SKM-1 treated with dmso at 0.1 percent for 144 hours (cell line): ENCODE results near the gene SNAP47.

ENCODE experiments used
- DNase-seq: peaks from one replicate; lab custom pipeline; 2025; ENCODE audit not compliant: unreplicated experiment; lab: John Stamatoyannopoulos, UW

SNAP47 gene

DNA sequence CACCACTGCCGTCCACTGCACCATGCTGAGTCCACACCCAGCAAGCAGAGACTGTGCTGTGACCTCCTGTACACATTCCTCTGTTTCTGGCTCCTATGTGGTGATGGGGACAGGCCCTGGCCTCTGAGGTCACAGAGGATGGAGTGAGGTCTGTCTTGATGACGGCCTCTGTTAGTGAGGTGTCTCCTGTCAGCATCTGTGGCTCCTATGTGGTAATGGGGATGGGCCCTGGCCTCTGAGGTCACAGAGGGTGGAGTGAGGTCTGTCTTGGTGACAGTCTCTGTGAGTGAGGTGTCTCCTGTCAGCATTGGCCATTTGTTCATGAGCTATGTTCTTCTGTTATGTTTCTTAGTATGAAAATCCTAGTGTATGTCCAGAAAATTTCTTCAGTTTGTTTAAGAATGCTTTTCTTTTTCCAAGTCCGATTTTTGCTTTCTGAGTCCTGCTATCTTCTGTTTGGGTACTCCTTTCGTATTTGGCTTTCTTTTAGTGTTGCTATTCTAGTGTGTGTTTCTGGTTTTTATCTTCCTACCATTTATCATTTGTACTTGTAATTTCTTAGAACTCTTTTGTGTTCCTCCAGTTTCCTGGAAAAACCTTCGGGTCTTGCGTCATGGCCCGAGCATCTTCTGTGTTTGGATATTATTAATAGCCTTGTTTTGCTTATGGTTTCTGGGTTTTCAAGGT lies 13.4 kb downstream of the SNAP47 start:
- no peak for DNase-seq

GRCh38 chr1:227749225-227749624 lies 14.0 kb downstream of the SNAP47 start:
- no peak for DNase-seq

GRCh38 chr1:227749916-227750710 lies 14.9 kb downstream of the SNAP47 start:
- DNase-seq: no peak

DNA sequence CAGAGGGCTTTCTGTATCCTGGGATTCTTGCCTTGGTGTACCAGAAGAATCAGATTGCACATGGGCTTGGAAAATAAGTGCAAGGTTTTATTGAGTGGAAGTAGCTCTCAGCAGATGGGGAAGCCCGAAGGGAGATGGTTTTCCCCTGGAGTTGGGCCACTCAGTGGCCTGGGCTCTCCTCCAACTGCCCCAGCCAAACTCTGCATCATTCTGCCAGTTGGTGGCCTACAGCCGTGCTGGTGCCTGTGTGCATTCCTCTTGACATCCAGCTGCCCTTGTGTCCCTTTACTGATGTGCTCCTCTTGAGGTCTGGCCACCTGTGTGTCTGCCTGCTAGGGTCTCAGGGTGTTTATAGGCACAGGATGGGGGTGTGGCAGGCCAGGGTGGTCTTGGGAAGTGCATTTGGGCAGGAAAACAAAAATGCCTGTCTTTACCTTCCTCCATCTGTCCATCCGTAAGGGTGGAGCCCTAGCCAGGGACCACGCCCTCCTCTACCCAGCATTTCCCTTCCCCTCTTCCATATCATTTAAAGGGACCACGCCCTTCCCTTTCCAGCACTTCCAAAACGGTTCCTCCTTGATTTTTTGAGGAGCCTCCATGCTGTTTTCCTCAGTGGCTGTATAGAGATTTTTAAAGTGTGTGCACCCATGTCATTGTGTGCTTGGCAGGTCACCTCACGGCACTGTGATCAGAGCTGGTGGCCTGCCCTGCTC lies 18.9 kb downstream of the SNAP47 start:
- DNase-seq: no peak

DNA sequence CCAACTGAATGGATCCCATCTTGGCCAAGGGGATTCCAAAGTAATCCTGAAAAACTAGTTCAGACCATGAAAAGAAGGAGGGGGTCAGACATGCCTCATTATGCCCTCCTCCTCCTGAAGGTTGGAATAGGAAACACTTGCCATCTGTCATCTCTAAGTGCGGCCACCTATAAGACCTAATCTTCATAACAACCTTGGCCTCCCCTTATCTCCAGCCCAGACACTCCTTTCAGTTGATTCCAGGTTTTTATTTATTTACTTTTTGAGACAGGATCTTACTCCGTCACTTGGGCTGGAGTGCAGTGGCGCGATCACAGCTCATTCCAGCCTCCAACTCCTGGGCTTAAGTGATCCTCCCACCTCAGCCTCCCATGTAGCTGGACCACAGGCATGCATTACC lies 19.7 kb downstream of the SNAP47 start:
- DNase-seq: no peak

DNA sequence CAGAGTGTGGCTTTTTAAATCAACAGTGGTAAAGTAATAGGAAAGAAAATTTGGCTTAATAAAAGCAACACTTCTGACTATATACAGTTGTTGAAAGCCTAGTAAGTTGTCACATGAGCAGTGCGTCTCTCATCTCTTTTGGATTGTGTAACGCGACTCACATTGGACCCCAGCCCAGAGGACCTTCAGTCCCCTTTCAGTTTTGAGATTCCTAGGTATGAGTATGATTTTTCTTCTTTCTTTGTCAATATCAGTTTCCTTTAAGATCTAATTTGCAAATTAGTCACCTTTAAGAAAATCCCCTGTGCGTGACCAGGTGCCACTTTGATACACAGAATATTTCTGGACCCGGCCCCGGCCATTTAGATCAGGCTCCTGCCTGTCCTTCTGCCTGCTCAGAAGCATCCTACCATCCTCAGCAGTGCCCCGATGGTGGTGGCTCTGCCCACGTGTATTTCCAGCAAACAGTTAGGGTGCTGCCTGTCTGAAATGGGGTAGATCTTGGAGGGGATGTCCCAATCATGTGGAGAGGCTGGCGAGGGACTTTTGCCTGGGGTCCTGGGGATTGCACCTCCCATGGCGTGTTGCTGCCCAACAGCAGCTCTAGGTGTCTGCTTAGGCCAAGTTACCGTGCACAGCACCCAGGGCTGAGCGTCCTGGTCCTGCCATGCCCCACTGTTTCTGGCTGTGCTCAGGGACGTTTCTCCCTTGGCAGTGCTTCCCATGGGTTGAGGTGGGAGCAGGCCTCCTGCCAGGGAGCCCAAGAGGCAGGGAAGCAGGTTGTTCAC lies 21.1 kb downstream of the SNAP47 start:
- DNase-seq: no peak

- no peak for DNase-seq
Observed at GRCh38 chr1:227757781-227758180, 22.5 kb downstream of the SNAP47 start.

DNA sequence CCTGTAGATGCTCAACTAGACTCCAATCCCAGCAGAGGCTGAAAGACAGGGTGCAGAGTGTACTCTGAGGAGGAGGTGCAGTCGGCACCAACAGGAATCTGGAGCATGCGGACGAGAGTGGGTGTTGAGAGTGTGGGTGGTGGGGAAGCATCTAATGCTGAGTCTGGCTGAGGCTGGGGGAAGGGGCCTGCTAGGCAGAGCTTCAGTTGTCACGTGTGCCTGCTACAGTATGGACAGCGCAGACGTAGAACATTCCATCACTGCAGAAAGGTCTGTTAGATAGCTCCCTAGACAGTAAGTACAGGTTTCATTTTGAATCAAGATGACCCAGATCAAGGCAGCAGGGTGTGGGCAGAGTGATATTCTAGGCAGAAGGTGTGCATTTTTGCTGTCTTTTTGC lies 23.1 kb downstream of the SNAP47 start:
- DNase-seq: no peak

DNA sequence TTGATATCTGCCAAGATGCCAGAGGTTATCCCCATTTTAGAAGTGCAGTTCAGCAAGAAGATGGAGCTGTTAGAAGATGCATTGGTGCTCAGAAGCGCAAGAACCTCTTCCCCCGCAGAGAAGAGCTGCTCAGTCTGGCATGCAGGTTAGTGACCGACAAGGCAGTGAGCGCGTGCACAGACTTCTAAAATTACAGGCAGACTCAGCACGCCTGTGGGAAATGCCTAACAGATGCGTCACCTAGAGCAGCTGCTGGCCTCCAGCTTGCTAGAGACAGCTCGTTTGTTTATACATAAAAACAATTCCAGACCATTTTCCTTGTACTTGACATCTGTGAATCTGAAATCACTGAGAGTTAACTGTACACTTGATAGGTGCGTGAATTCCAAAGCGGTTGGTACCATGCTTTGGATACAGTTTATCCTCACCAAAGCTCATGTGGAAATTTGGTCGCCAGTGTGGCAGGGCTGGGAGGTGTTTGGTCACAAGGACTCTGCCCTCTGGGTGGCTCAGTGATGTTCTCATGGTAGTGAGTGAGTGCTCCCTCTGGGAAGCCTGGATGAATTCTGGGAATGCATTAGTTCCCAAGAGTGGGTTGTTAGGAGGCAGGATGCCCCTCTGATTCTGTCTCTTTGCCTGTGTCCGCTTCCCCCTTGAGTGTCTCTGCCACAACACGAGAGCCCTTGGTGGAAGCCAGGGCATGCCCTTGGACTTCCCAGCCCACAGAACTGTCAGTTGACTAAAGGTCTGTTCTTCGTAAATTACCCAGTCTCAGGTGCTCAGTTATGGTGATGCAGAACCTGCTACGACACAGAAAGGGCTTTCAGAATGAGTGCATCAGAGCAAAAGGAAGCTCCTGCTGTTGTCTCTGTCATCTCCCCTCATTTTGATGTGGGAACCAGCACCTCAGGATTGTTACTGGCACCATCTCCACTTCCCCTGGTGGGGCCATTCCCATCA lies 24.4 kb downstream of the SNAP47 start:
- no peak for DNase-seq

DNA sequence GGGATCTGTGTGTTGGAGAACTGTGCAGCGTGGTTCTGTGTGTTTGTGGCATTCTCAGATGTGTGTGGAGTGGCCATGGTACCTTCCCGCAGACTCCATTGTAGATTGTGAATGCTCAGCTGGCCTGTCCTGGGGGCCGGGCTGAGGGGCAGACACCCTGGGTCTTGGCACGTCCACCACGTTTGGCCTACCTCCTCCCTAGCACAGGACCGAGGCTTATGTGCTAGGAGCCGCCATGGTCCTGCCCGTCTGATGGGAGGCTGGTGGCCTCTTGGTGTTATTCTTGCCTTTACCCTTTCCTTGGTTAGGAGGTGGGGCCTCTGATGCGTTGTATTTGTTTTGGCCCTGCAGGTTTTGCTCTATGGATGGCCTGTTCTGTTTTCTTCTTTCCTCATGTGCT lies 25.1 kb downstream of the SNAP47 start:
- no peak for DNase-seq

- DNase-seq: no peak
Observed at GRCh38 chr1:227761621-227762230, 26.5 kb downstream of the SNAP47 start.

DNA sequence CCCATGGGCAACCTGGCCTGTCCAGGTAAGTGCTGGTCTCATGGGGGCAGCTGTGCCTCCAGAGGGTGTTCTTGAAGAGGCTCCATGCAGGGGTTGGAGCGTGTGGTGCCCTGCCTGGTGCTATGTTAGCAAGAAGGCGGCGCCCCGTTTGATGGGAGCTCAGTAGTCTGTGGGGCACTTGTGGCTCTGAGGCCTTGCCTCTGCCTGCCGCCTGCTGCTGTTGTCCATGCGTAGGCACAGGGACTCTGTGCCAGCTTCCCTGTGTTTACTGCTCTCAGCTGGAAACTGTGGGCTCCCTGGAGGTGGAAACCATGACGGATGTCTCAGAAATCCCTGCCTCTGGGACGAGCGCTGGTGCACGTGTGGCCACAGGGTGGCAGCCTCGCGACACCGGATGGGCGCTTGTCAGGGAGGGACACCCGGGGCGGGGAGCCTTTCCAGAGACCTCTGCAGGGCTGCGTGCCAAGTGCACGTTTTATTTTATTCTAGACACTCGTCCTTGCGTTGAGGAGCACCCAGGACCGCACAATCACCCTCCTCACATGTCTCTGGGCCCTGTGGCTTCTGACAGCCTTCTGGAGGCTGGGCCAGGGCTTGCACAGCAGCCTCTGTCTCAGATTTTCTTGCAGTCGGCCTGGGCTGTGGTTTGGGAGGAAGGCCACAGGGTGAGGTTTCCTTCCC lies 27.1 kb downstream of the SNAP47 start:
- DNase-seq: peak; percentile 70

DNA sequence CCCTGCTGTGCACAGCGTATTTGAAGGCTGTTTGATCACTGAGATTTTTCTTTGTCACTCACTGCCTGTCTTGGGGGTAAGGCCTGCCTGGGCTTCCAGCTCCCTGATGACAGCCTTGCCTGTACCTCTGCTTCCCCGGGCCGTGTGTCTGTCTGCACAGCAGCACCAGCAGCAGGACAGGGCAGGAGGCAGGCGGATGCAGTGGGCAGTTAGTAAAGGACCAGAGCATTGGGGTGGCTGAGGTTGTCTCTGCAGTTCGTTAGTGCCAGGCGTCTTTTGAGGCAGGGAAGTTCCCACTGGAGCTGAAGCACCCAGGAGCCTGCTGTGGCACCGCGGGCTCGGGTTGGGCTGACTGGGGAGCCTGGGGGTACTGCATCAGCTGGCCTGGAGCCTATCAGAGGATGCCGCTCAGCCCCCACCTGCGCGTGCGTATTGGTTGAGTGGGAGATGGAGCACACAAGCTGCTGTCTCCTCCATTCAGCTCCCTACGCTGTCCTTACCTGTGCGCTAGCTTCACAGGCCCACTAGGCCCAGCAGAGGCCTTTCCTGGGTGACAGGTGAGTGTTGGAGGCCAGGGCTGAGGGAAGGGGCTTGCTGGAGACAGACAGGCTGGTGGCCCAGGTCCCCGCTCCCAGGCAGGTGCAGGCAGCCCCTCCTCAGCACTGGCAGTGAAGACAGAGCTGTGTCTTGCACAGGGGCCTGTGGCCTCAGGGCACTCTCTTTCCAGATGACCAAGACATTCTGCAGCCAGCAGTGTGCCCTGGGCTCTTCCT lies 28.2 kb downstream of the SNAP47 start:
- DNase-seq: no peak

GRCh38 chr1:227764019-227764391 lies 28.8 kb downstream of the SNAP47 start:
- no peak for DNase-seq

DNA sequence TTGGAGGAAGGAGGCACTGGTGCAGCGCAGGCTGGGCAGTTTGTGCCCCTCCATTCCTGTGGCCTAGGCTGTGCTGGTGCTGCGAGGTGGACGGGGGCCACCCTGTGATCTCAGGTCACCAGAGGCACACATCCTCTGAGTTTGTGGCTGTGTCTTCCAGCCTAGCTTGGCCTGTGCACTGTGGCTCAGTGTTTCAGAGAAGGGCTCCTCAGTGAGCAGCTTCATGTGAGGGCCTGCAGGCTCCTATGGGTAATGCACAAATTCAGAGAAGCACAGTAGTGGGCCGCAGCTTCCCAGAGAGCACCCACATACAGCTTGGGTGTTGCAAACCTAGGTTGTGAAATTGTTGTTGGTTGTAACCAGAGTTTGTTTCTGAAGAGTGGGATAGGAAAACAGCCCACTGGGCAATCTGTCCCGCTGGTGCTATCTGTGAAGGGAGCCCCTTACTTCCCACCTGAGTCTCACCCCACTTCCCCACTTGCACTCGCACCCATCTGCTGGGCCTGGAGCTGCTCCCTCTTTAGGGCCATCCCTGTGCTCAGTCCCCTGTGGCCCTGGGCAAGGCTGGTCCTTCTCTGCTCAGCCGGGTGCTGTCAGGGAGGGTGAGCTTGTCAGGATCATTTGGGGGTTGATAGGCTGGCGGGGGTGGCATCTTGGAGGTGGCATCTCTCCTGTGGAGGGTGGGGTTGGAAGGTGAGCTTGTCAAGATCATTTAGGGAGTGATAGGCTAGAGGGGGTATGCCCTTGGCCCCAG lies 30.2 kb downstream of the SNAP47 start:
- no peak for DNase-seq

- peak; percentile 19 for DNase-seq
Observed at GRCh38 chr1:227766015-227766634, 30.9 kb downstream of the SNAP47 start.

- DNase-seq: no peak
Observed at GRCh38 chr1:227766653-227767277, 31.5 kb downstream of the SNAP47 start.
